Smooth muscle cell (in vitro differentiated cells): Measurements from ENCODE around the gene HOXA7. TPM values are rescaled to one million over a fixed set of nuclear protein-coding genes. Genes with fewer than 3 reads are reported as not detected.

Experiments
- DNase-seq: peaks from one replicate; lab custom pipeline; 2025; ENCODE audit not compliant: unreplicated experiment; lab: John Stamatoyannopoulos, UW
- H2AFZ ChIP-seq: fragments of 200-600 bp; sonication (generic); 2 replicates; pipeline ENCODE4 v1.6.0; 2016; ENCODE audit warnings: antibody characterized with exemption, low read depth, mild to moderate bottlenecking
- H3F3A ChIP-seq: fragments of 200-600 bp; sonication (generic); 2 replicates; pipeline ENCODE4 v1.6.0; 2017; ENCODE audit warnings: antibody characterized with exemption, low read depth
- H3K27ac ChIP-seq: fragments of 200-600 bp; sonication (generic); 2 replicates; pipeline ENCODE4 v1.5.1; 2016; ENCODE audit warnings: low read depth, mild to moderate bottlenecking
- H3K27me3 ChIP-seq: fragments of 200-600 bp; sonication (generic); 2 replicates; pipeline ENCODE4 v1.6.1; 2016; ENCODE audit warnings: low read depth, mild to moderate bottlenecking
- H3K36me3 ChIP-seq: fragments of 200-600 bp; sonication (generic); 2 replicates; pipeline ENCODE4 v1.5.1; 2016; ENCODE audit warnings: low read depth
- H3K4me1 ChIP-seq: fragments of 200-600 bp; sonication (generic); 2 replicates; pipeline ENCODE4 v1.5.1; 2016; ENCODE audit warnings: low read depth
- H3K4me2 ChIP-seq: fragments of 200-600 bp; sonication (generic); 2 replicates; pipeline ENCODE4 v1.6.0; 2016; ENCODE audit warnings: mild to moderate bottlenecking
- H3K4me3 ChIP-seq: fragments of 200-600 bp; sonication (generic); 2 replicates; pipeline ENCODE4 v1.5.1; 2016; ENCODE audit warnings: mild to moderate bottlenecking
- H3K79me2 ChIP-seq: fragments of 200-600 bp; sonication (generic); 2 replicates; pipeline ENCODE4 v1.6.0; 2016; ENCODE audit warnings: low read depth, mild to moderate bottlenecking
- H3K9ac ChIP-seq: fragments of 200-600 bp; sonication (generic); 2 replicates; pipeline ENCODE4 v1.6.0; 2016; ENCODE audit warnings: low read depth
- H3K9me3 ChIP-seq: fragments of 200-600 bp; sonication (generic); replicated peaks from 2 replicates; pipeline ENCODE4 v1.5.1; 2016; ENCODE audit warnings: low read depth
- H4K20me1 ChIP-seq: fragments of 200-600 bp; sonication (generic); 2 replicates; pipeline ENCODE4 v1.6.0; 2016; ENCODE audit warnings: low read depth
- CTCF ChIP-seq: fragments of 200-600 bp; sonication (generic); IDR thresholded peaks from 2 replicates; pipeline ENCODE4 v1.5.1; 2017; ENCODE audit warnings: borderline replicate concordance, mild to moderate bottlenecking, antibody characterized with exemption; ENCODE audit not compliant: insufficient read depth, poor library complexity, severe bottlenecking
- WGBS: methylation state at CpG from one replicate; pipeline ENCODE4 v1.1.7; 2016; ENCODE audit warnings: low lambda C conversion rate; 5-methylcytosine and 5-hydroxymethylcytosine counted together
- polyA plus RNA-seq: library from polyadenylated mRNA; unstranded; fragments of >200 nt; fragmentation: Nextera tagmentation; extraction: Ambion mirVana; gene quantifications from 2 replicates; pipeline ENCODE4 v1.2.1, GENCODE V29; 2016
- total RNA-seq: library from RNA; depleted of rRNA; stranded (reverse); fragments of >200 nt; gene quantifications from 2 replicates; pipeline ENCODE4 v1.2.3, GENCODE V29; 2014

Gene HOXA7
- total and polyA plus RNA-seq, 2 experiments from 2014 or later, result 0.72 to 1.2 TPM

- peaks cover 99% of the 10 kb centered on the region for H3K27me3 ChIP-seq
Observed at GRCh38 chr7:27148756-27149641, 7.5 kb downstream of the HOXA7 start.

GRCh38 chr7:27148031-27148755, 8.3 kb downstream of the HOXA7 start:
- no peak for DNase-seq
- Histone ChIP-seq H3K4me3 (peak overlapping the region; percentile 32), H3K27me3 (peaks cover 99% of the 10 kb centered on the region), H3K4me1 (peaks cover 4% of the 10 kb centered on the region), H3K27ac (no peak overlapping the region), H3K9ac (no peak overlapping the region), H3F3A (no peaks in the 10 kb centered on the region), H3K36me3 (no peaks in the 10 kb centered on the region), H3K79me2 (no peaks in the 10 kb centered on the region), H3K4me2 (peak overlapping the region; percentile 74), H2AFZ (no peak overlapping the region), H3K9me3 (no peaks in the 10 kb centered on the region), H4K20me1 (no peaks in the 10 kb centered on the region)
- TF ChIP-seq CTCF, result no peak
- 21% methylated on average over 28 of the region's 28 CpGs for WGBS

More at GRCh38 chr7:27148756-27149641, 7.5 kb downstream of the HOXA7 start:
- Histone ChIP-seq H2AFZ (no peak overlapping the region), H3K27ac (no peak overlapping the region), H3K9me3 (no peaks in the 10 kb centered on the region), H4K20me1 (no peaks in the 10 kb centered on the region), H3K4me2 (peak overlapping the region; percentile 74), H3K9ac (no peak overlapping the region), H3K4me1 (no peaks in the 10 kb centered on the region), H3K4me3 (no peak overlapping the region), H3K79me2 (no peaks in the 10 kb centered on the region), H3K36me3 (no peaks in the 10 kb centered on the region), H3F3A (no peaks in the 10 kb centered on the region)
- WGBS, result 28% methylated on average over 30 of the region's 30 CpGs
- no peak for TF ChIP-seq CTCF
- DNase-seq, result no peak

- H3K79me2 ChIP-seq, result no peaks in the 10 kb centered on the region
- DNase-seq, result no peak
Observed at GRCh38 chr7:27147199-27148030, 9.1 kb downstream of the HOXA7 start, which contains the start of gene HOXA6. HOXA6 (minus strand) TSS chr7:27147774; CDS start chr7:27147749, 25 bp downstream.

More at GRCh38 chr7:27147199-27148030, 9.1 kb downstream of the HOXA7 start, which contains the start of gene HOXA6:
- Histone ChIP-seq H3F3A (no peaks in the 10 kb centered on the region), H3K4me3 (peak within 1 kb of the TSS; percentile 32), H2AFZ (no peak within 1 kb of the TSS), H3K36me3 (no peaks in the 10 kb centered on the region), H3K9ac (no peak within 1 kb of the TSS), H3K4me2 (peak within 1 kb of the TSS; percentile 74), H4K20me1 (no peaks in the 10 kb centered on the region), H3K27ac (no peak within 1 kb of the TSS), H3K9me3 (no peaks in the 10 kb centered on the region), H3K27me3 (peaks cover 99% of the 10 kb centered on the region), H3K4me1 (peaks cover 7% of the 10 kb centered on the region)
- TF ChIP-seq CTCF, result no peak
- 24% methylated on average over 58 of the region's 63 CpGs for WGBS
